ENCODE results near the gene EVPL.

Gene EVPL

GRCh38 chr17:76000755-76001521, 26.2 kb downstream of the EVPL start, which contains the start of gene CDK3:
CDK3 (plus strand) TSS chr17:76000855; CDS start chr17:76001426, 571 bp downstream.
- no peak within 1 kb of the TSS for H3K4me3 Mint-ChIP-seq
- H3K27me3 Mint-ChIP-seq, result no peaks in the 10 kb centered on the region
- peaks cover 8% of the 10 kb centered on the region for H3K36me3 Mint-ChIP-seq
- ATAC-seq, result peak; percentile 9
- H3K27ac Mint-ChIP-seq, result no peak within 1 kb of the TSS
- H3K9me3 Mint-ChIP-seq, result no peaks in the 10 kb centered on the region
- peaks cover 26% of the 10 kb centered on the region for H3K4me1 Mint-ChIP-seq

GRCh38 chr17:76000016-76000754, 26.9 kb downstream of the EVPL start:
- ATAC-seq, result peak; percentile 49
- no peak overlapping the region for H3K4me3 Mint-ChIP-seq

GRCh38 chr17:75998327-75998795, 28.7 kb downstream of the EVPL start:
- Mint-ChIP-seq H3K9me3 (no peaks in the 10 kb centered on the region), H3K4me1 (peaks cover 18% of the 10 kb centered on the region), H3K4me3 (no peak overlapping the region), H3K27ac (no peak overlapping the region), H3K27me3 (no peaks in the 10 kb centered on the region), H3K36me3 (no peaks in the 10 kb centered on the region)
- no peak for ATAC-seq

More at GRCh38 chr17:76000016-76000754, 26.9 kb downstream of the EVPL start:
- Mint-ChIP-seq H3K36me3 (peaks cover under 1% of the 10 kb centered on the region), H3K4me1 (peaks cover 19% of the 10 kb centered on the region), H3K27me3 (no peaks in the 10 kb centered on the region), H3K27ac (no peak overlapping the region), H3K9me3 (no peaks in the 10 kb centered on the region)

GRCh38 chr17:75996665-75997590, 30.2 kb downstream of the EVPL start:
- Mint-ChIP-seq H3K27ac (peak overlapping the region; percentile 73), H3K36me3 (peaks cover 6% of the 10 kb centered on the region), H3K27me3 (no peaks in the 10 kb centered on the region), H3K4me1 (peaks cover 22% of the 10 kb centered on the region), H3K9me3 (no peaks in the 10 kb centered on the region), H3K4me3 (peak overlapping the region; percentile 10)
- ATAC-seq, result peak; percentile 69

- peaks cover 30% of the 10 kb centered on the region for H3K4me1 Mint-ChIP-seq
- no peak for ATAC-seq
- no peak overlapping the region for H3K27ac Mint-ChIP-seq
- H3K27me3 Mint-ChIP-seq, result no peaks in the 10 kb centered on the region
- H3K4me3 Mint-ChIP-seq, result no peak overlapping the region
- H3K9me3 Mint-ChIP-seq, result no peaks in the 10 kb centered on the region
- H3K36me3 Mint-ChIP-seq, result peaks cover 6% of the 10 kb centered on the region
Measured at GRCh38 chr17:75995385-75995925, 31.7 kb downstream of the EVPL start.

GRCh38 chr17:75994802-75995370, 32.2 kb downstream of the EVPL start:
- H3K36me3 Mint-ChIP-seq, result peaks cover 6% of the 10 kb centered on the region
- H3K9me3 Mint-ChIP-seq, result no peaks in the 10 kb centered on the region
- H3K27ac Mint-ChIP-seq, result no peak overlapping the region
- H3K4me3 Mint-ChIP-seq, result no peak overlapping the region
- no peaks in the 10 kb centered on the region for H3K27me3 Mint-ChIP-seq
- ATAC-seq, result no peak
- peaks cover 30% of the 10 kb centered on the region for H3K4me1 Mint-ChIP-seq

GRCh38 chr17:75991396-75991795, 35.7 kb downstream of the EVPL start:
- H3K9me3 Mint-ChIP-seq, result no peaks in the 10 kb centered on the region
- no peaks in the 10 kb centered on the region for H3K27me3 Mint-ChIP-seq
- H3K4me1 Mint-ChIP-seq, result peaks cover 14% of the 10 kb centered on the region
- H3K36me3 Mint-ChIP-seq, result peaks cover 12% of the 10 kb centered on the region
- H3K27ac Mint-ChIP-seq, result peak overlapping the region; percentile 65
- ATAC-seq, result no peak
- H3K4me3 Mint-ChIP-seq, result no peak overlapping the region

- peaks cover 6% of the 10 kb centered on the region for H3K36me3 Mint-ChIP-seq
- H3K27me3 Mint-ChIP-seq, result no peaks in the 10 kb centered on the region
- ATAC-seq, result no peak
- no peaks in the 10 kb centered on the region for H3K9me3 Mint-ChIP-seq
- H3K27ac Mint-ChIP-seq, result no peak overlapping the region
- peaks cover 9% of the 10 kb centered on the region for H3K4me1 Mint-ChIP-seq
- H3K4me3 Mint-ChIP-seq, result no peak overlapping the region
Measured at GRCh38 chr17:75987041-75987440, 40.1 kb downstream of the EVPL start.

- H3K9me3 Mint-ChIP-seq, result no peaks in the 10 kb centered on the region
- no peak overlapping the region for H3K27ac Mint-ChIP-seq
- no peak overlapping the region for H3K4me3 Mint-ChIP-seq
- no peaks in the 10 kb centered on the region for H3K27me3 Mint-ChIP-seq
- no peak for ATAC-seq
- H3K4me1 Mint-ChIP-seq, result peaks cover 4% of the 10 kb centered on the region
- H3K36me3 Mint-ChIP-seq, result peaks cover 6% of the 10 kb centered on the region
Measured at GRCh38 chr17:75985986-75986385, 41.1 kb downstream of the EVPL start.

- no peak overlapping the region for H3K27ac Mint-ChIP-seq
- H3K9me3 Mint-ChIP-seq, result no peaks in the 10 kb centered on the region
- no peaks in the 10 kb centered on the region for H3K27me3 Mint-ChIP-seq
- ATAC-seq, result no peak
- H3K4me3 Mint-ChIP-seq, result no peak overlapping the region
- H3K4me1 Mint-ChIP-seq, result peaks cover 11% of the 10 kb centered on the region
- H3K36me3 Mint-ChIP-seq, result peaks cover 6% of the 10 kb centered on the region
Measured at GRCh38 chr17:75983501-75984181, 43.5 kb downstream of the EVPL start.

- no peak for ATAC-seq
- H3K9me3 Mint-ChIP-seq, result no peaks in the 10 kb centered on the region
- no peaks in the 10 kb centered on the region for H3K27me3 Mint-ChIP-seq
- H3K4me1 Mint-ChIP-seq, result peaks cover 16% of the 10 kb centered on the region
- peak overlapping the region; percentile 98 for H3K4me3 Mint-ChIP-seq
- peaks cover 4% of the 10 kb centered on the region for H3K36me3 Mint-ChIP-seq
- peak overlapping the region; percentile 100 for H3K27ac Mint-ChIP-seq
Measured at GRCh38 chr17:75981019-75981615, 46.0 kb downstream of the EVPL start.

GRCh38 chr17:75980188-75981018, 46.7 kb downstream of the EVPL start:
- peaks cover 7% of the 10 kb centered on the region for H3K36me3 Mint-ChIP-seq
- peak overlapping the region; percentile 98 for H3K4me3 Mint-ChIP-seq
- peak overlapping the region; percentile 100 for H3K27ac Mint-ChIP-seq
- no peaks in the 10 kb centered on the region for H3K9me3 Mint-ChIP-seq
- no peak for ATAC-seq
- H3K27me3 Mint-ChIP-seq, result no peaks in the 10 kb centered on the region
- peaks cover 24% of the 10 kb centered on the region for H3K4me1 Mint-ChIP-seq

GRCh38 chr17:75979705-75980187, 47.4 kb downstream of the EVPL start:
- Mint-ChIP-seq H3K36me3 (peaks cover 7% of the 10 kb centered on the region), H3K27ac (peak overlapping the region; percentile 100), H3K27me3 (no peaks in the 10 kb centered on the region), H3K4me1 (peaks cover 24% of the 10 kb centered on the region), H3K4me3 (peak overlapping the region; percentile 98), H3K9me3 (no peaks in the 10 kb centered on the region)
- ATAC-seq, result peak; percentile 55
